Measurements from ENCODE around the gene CADM3.

GRCh38 chr1:159207080-159207479 lies 35.7 kb downstream of the CADM3 start:
- no peak for TF ChIP-seq EZH2 (IDR thresholded peaks at IDR 0.05)
- TF ChIP-seq POLR2AphosphoS5 (IDR thresholded peaks at IDR 0.05; ENCODE audit: borderline replicate concordance, low read depth, low read length), result no peak
- TF ChIP-seq FOXP2 (optimal IDR thresholded peaks at IDR 0.05; ENCODE audit: control extremely low read depth, extremely low read length, insufficient read depth), result no peak

Measured in SK-N-MC (cell line).